ENCODE data around the gene EIF2B2. TPM values are rescaled to one million over a fixed set of nuclear protein-coding genes. Genes with fewer than 3 reads are reported as not detected.

The EIF2B2 gene
- polyA plus RNA-seq, 1 of the 3 experiments (the other 2 are of a cell fraction) = 125 TPM

DNA sequence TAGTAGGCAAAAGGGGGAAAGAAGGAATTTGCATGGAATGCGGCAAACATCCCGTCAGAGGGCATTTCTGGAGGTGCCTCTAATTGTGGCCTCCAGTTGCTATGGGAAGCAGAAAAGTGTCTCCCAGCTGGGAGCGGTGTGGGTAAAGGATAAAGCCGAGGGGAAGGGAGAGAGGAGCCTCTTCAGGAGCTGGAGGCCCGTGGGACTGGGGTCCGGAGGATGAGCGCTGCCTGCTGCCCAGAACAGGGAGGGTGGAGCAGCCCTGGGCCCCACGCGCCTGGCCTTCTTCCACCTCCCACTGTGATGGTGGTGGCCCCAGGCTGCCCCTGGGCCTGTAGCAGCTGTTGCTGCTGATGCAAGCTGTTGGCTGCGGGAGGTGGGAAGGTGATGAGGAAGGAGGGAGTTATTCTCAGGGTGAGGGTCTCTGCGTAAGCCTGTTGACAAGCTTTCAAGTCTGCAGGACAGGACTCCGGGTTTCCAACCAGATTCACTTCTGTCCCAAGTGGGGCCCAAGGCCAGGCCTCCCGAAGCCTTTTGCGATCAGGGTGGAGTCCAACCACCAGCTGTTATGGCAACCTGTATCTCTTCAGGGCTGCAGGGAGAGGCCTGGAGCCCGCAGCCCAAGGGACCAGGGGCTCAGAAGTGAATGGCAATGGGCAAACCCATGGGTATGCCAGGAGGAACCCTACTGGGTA is 28.2 kb upstream of the EIF2B2 start:
- no peak for DNase-seq
- CTCF ChIA-PET = interaction anchor here (0.8 to 1.7 kb wide), 6 partner anchors 10 to 51 kb away, joined by 3 to 4 read pairs (median 3); partner anchors contain the start of gene RPS6KL1
- Histone ChIP-seq H3F3A (replicated peaks; ENCODE audit: insufficient read depth) (no peaks in the 10 kb centered on the region), H3K4me3 (ENCODE audit: low read depth in 2 of 2, low read length in 1 of 2) (no peak overlapping the region), H3K9me3 (no peaks in the 10 kb centered on the region), H3K27ac (ENCODE audit: low read depth in 2 of 2, low read length in 1 of 2) (peak overlapping the region in 1 of 2 experiments; percentile 43; a peak in 1 of 4 replicates), H3K4me1 (ENCODE audit: control insufficient read depth in 1 of 2, insufficient read depth in 2 of 2, low read depth in 1 of 2, low read length in 1 of 2) (peaks cover 10 to 66% of the 10 kb centered on the region in 2 experiments; a peak in 2 of 4 replicates), H3K36me3 (replicated peaks in 1 of 2; ENCODE audit: control insufficient read depth in 1 of 2, insufficient read depth in 2 of 2, low read length in 1 of 2) (no peaks in the 10 kb centered on the region), H3K9me2 (no peaks in the 10 kb centered on the region), H3K4me2 (no peak overlapping the region), H3K9ac (no peak overlapping the region), H3K79me2 (ENCODE audit: insufficient read depth) (no peaks in the 10 kb centered on the region), H2AFZ (ENCODE audit: low read depth) (no peak overlapping the region), H4K20me1 (ENCODE audit: insufficient read depth) (no peaks in the 10 kb centered on the region), H3K27me3 (ENCODE audit: insufficient read depth) (no peaks in the 10 kb centered on the region)
- 88% methylated on average over 11 of the region's 15 CpGs for WGBS (ENCODE audit: low lambda C conversion rate)
- POLR2A ChIA-PET = interaction anchor here (0.9 to 1.2 kb wide), 4 partner anchors 10 to 35 kb away, joined by 3 read pairs; no protein-coding TSS in a partner anchor
- TF ChIP-seq, protein P1, sequence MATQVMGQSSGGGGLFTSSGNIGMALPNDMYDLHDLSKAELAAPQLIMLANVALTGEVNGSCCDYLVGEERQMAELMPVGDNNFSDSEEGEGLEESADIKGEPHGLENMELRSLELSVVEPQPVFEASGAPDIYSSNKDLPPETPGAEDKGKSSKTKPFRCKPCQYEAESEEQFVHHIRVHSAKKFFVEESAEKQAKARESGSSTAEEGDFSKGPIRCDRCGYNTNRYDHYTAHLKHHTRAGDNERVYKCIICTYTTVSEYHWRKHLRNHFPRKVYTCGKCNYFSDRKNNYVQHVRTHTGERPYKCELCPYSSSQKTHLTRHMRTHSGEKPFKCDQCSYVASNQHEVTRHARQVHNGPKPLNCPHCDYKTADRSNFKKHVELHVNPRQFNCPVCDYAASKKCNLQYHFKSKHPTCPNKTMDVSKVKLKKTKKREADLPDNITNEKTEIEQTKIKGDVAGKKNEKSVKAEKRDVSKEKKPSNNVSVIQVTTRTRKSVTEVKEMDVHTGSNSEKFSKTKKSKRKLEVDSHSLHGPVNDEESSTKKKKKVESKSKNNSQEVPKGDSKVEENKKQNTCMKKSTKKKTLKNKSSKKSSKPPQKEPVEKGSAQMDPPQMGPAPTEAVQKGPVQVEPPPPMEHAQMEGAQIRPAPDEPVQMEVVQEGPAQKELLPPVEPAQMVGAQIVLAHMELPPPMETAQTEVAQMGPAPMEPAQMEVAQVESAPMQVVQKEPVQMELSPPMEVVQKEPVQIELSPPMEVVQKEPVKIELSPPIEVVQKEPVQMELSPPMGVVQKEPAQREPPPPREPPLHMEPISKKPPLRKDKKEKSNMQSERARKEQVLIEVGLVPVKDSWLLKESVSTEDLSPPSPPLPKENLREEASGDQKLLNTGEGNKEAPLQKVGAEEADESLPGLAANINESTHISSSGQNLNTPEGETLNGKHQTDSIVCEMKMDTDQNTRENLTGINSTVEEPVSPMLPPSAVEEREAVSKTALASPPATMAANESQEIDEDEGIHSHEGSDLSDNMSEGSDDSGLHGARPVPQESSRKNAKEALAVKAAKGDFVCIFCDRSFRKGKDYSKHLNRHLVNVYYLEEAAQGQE (IDR thresholded peaks at IDR 0.05; ENCODE audit: low read depth, low read length) = no peak
- no peak for TF ChIP-seq EZH2phosphoT487 (IDR thresholded peaks at IDR 0.05; ENCODE audit: borderline replicate concordance, low read depth)
- no peak for TF ChIP-seq CHD2 (IDR thresholded peaks at IDR 0.05; ENCODE audit: low read length, partially characterized antibody)

DNA sequence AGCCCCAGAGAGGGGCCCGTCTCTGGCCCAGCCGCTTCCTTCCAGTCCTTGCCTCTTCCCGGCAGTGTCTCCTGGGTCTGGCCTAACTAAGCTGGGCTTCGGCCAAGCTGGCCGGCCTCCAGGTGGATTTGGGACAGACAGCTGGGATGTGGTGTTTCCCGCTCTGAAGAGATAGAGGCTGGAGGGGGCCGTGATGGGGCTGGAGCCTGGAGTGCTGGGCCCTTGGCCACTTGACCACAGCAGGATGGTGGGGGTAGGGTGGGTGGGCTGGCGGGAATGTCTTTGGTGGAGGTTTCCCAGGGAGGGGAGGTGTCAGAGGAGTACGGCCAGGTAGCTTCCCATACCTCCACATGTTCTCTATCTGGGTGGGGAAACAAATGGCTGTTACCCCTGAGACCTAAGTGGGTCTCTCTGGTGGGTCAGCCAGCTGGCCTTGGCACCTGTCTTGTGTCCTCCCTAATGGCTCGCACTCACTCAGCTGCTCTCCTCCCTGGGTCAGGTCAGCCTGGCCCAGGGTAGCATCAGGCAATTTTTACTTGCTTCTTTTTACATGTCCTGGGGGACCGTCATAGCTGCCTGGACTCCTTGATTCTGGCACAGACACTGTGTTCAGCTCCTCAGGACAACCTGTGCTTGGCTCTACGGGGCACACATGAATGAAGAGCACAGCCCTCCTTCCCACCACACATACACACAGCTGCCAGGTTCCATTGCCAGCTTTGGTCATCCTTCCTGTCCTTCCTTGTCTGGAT is 27.5 kb upstream of the EIF2B2 start:
- TF ChIP-seq POLR2AphosphoS5 (IDR thresholded peaks at IDR 0.05; ENCODE audit: low read depth, low read length) (no peak), FOSL2 (IDR thresholded peaks at IDR 0.05; ENCODE audit: borderline replicate concordance, low read depth) (no peak)
- TF ChIP-seq, protein P2, sequence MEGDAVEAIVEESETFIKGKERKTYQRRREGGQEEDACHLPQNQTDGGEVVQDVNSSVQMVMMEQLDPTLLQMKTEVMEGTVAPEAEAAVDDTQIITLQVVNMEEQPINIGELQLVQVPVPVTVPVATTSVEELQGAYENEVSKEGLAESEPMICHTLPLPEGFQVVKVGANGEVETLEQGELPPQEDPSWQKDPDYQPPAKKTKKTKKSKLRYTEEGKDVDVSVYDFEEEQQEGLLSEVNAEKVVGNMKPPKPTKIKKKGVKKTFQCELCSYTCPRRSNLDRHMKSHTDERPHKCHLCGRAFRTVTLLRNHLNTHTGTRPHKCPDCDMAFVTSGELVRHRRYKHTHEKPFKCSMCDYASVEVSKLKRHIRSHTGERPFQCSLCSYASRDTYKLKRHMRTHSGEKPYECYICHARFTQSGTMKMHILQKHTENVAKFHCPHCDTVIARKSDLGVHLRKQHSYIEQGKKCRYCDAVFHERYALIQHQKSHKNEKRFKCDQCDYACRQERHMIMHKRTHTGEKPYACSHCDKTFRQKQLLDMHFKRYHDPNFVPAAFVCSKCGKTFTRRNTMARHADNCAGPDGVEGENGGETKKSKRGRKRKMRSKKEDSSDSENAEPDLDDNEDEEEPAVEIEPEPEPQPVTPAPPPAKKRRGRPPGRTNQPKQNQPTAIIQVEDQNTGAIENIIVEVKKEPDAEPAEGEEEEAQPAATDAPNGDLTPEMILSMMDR (IDR thresholded peaks at IDR 0.05) = no peak
- Histone ChIP-seq H2AFZ (ENCODE audit: low read depth) (no peak overlapping the region), H3K4me1 (ENCODE audit: control insufficient read depth in 1 of 2, insufficient read depth in 2 of 2, low read depth in 1 of 2, low read length in 1 of 2) (peaks cover 17 to 73% of the 10 kb centered on the region in 2 experiments; a peak in 3 of 4 replicates), H3K9me3 (no peaks in the 10 kb centered on the region), H3K36me3 (replicated peaks in 1 of 2; ENCODE audit: control insufficient read depth in 1 of 2, insufficient read depth in 2 of 2, low read length in 1 of 2) (no peaks in the 10 kb centered on the region), H3K79me2 (ENCODE audit: insufficient read depth) (no peaks in the 10 kb centered on the region), H4K20me1 (ENCODE audit: insufficient read depth) (no peaks in the 10 kb centered on the region), H3K4me2 (no peak overlapping the region), H3K4me3 (ENCODE audit: low read depth in 2 of 2, low read length in 1 of 2) (no peak overlapping the region), H3F3A (replicated peaks; ENCODE audit: insufficient read depth) (no peaks in the 10 kb centered on the region), H3K27me3 (ENCODE audit: insufficient read depth) (no peaks in the 10 kb centered on the region), H3K9ac (no peak overlapping the region), H3K27ac (ENCODE audit: low read depth in 2 of 2, low read length in 1 of 2) (peak overlapping the region in 1 of 2 experiments; percentile 43; a peak in 1 of 4 replicates), H3K9me2 (no peaks in the 10 kb centered on the region)
- ChIA-PET CTCF (interaction anchor here (0.6 to 1.7 kb wide), 5 partner anchors 14 to 97 kb away, joined by 3 to 5 read pairs (median 3); partner anchors contain the start of gene RPS6KL1), POLR2A (interaction anchor here (0.9 to 1.2 kb wide), 4 partner anchors 11 to 36 kb away, joined by 3 read pairs; no protein-coding TSS in a partner anchor)
- DNase-seq = no peak
- 83% methylated on average over 3 of the region's 12 CpGs for WGBS (ENCODE audit: low lambda C conversion rate)

Data from SK-N-SH (cell line).